Activated T-helper 1 cell treated with anti-CD3 and anti-CD28 coated beads, Interleukin-12 subunit alpha, Interleukin-12 subunit beta, Interleukin-2, Interleukin-4 antibody, amounts not matched to agents 30 ng/mL and 10 ng/mL and 1 ng/mL, durations not matched to agents 14 hours and 24 hours and 36 hours (primary cell): ENCODE data around the gene MNT. TPM values are rescaled to one million over a fixed set of nuclear protein-coding genes. Genes with fewer than 3 reads are reported as not detected.
A peak's percentile ranks its signal among the peaks of the same experiment; 100 is the strongest.

Experiments
- DNase-seq: peaks from one replicate; pipeline ENCODE4 v3.0.0; 2021; ENCODE audit warnings: low spot score
- H3K27ac Mint-ChIP-seq: one replicate; pipeline ENCODE4 v1.8.0; 2021; ENCODE audit warnings: mild to moderate bottlenecking, mixed read lengths
- H3K27me3 Mint-ChIP-seq: one replicate; pipeline ENCODE4 v1.8.0; 2022; ENCODE audit warnings: mild to moderate bottlenecking, moderate library complexity, mixed read lengths; ENCODE audit not compliant: insufficient read depth
- H3K36me3 Mint-ChIP-seq: one replicate; pipeline ENCODE4 v1.8.0; 2021; ENCODE audit warnings: low read depth, mixed read lengths
- H3K4me1 Mint-ChIP-seq: one replicate; pipeline ENCODE4 v1.8.0; 2021; ENCODE audit warnings: low read depth, mixed read lengths
- H3K4me3 Mint-ChIP-seq: one replicate; pipeline ENCODE4 v1.8.0; 2021; ENCODE audit warnings: mild to moderate bottlenecking, moderate library complexity, mixed read lengths
- H3K9me3 Mint-ChIP-seq: one replicate; pipeline ENCODE4 v1.8.0; 2021; ENCODE audit warnings: mixed read lengths
- intact Hi-C: fragments of 100-400 bp; cut with micrococcal nuclease; formaldehyde crosslinking; loops from one replicate; pipeline ENCODE4 v1.15.1; 2024
- total RNA-seq: library from RNA; stranded (reverse); gene quantifications from 2 replicates; pipeline ENCODE4 v1.2.3, GENCODE V29; 2022

MNT gene
- total RNA-seq, 1 donor from 2014 or later = 31.5 TPM

- Mint-ChIP-seq H3K9me3 (no peaks in the 10 kb centered on the region), H3K4me3 (peak overlapping the region; percentile 93), H3K4me1 (peaks cover 48% of the 10 kb centered on the region), H3K27ac (peak overlapping the region; percentile 95), H3K27me3 (no peaks in the 10 kb centered on the region), H3K36me3 (no peaks in the 10 kb centered on the region)
- intact Hi-C loops = no loop called here
- peak; percentile 58 for DNase-seq
These were observed 1.9 kb downstream of the MNT start for GRCh38 chr17:2398655-2399571.

- intact Hi-C loops = no loop called here
- peaks cover 44% of the 10 kb centered on the region for H3K4me1 Mint-ChIP-seq
- peak overlapping the region; percentile 73 for H3K27ac Mint-ChIP-seq
- H3K9me3 Mint-ChIP-seq = no peaks in the 10 kb centered on the region
- H3K36me3 Mint-ChIP-seq = no peaks in the 10 kb centered on the region
- peak overlapping the region; percentile 93 for H3K4me3 Mint-ChIP-seq
- no peaks in the 10 kb centered on the region for H3K27me3 Mint-ChIP-seq
- no peak for DNase-seq
These were observed 2.7 kb downstream of the MNT start for GRCh38 chr17:2398182-2398581.

- Mint-ChIP-seq H3K9me3 (no peaks in the 10 kb centered on the region), H3K27ac (peak overlapping the region; percentile 73), H3K36me3 (no peaks in the 10 kb centered on the region), H3K4me1 (peaks cover 38% of the 10 kb centered on the region), H3K4me3 (peak overlapping the region; percentile 67), H3K27me3 (no peaks in the 10 kb centered on the region)
- intact Hi-C loops = no loop called here
- no peak for DNase-seq
These were observed 3.4 kb downstream of the MNT start for GRCh38 chr17:2397247-2398171.

GRCh38 chr17:2396568-2397246 lies 4.2 kb downstream of the MNT start:
- H3K4me1 Mint-ChIP-seq = peaks cover 41% of the 10 kb centered on the region
- H3K27me3 Mint-ChIP-seq = no peaks in the 10 kb centered on the region
- H3K36me3 Mint-ChIP-seq = peaks cover 4% of the 10 kb centered on the region
- H3K27ac Mint-ChIP-seq = peak overlapping the region; percentile 77
- intact Hi-C loops = no loop called here
- DNase-seq = peak; percentile 65
- no peaks in the 10 kb centered on the region for H3K9me3 Mint-ChIP-seq
- peak overlapping the region; percentile 67 for H3K4me3 Mint-ChIP-seq

GRCh38 chr17:2396192-2396567 lies 4.7 kb downstream of the MNT start:
- peaks cover 41% of the 10 kb centered on the region for H3K4me1 Mint-ChIP-seq
- H3K27ac Mint-ChIP-seq = peak overlapping the region; percentile 77
- H3K27me3 Mint-ChIP-seq = no peaks in the 10 kb centered on the region
- DNase-seq = no peak
- intact Hi-C loops = no loop called here
- H3K4me3 Mint-ChIP-seq = peak overlapping the region; percentile 67
- H3K36me3 Mint-ChIP-seq = peaks cover 4% of the 10 kb centered on the region
- H3K9me3 Mint-ChIP-seq = no peaks in the 10 kb centered on the region

GRCh38 chr17:2395258-2396181 lies 5.3 kb downstream of the MNT start:
- Mint-ChIP-seq H3K4me1 (peaks cover 45% of the 10 kb centered on the region), H3K27me3 (no peaks in the 10 kb centered on the region), H3K9me3 (no peaks in the 10 kb centered on the region), H3K4me3 (peak overlapping the region; percentile 67), H3K36me3 (peaks cover 4% of the 10 kb centered on the region), H3K27ac (peak overlapping the region; percentile 77)
- intact Hi-C loops = no loop called here
- no peak for DNase-seq

- Mint-ChIP-seq H3K4me1 (peaks cover 47% of the 10 kb centered on the region), H3K4me3 (peak overlapping the region; percentile 65), H3K27me3 (no peaks in the 10 kb centered on the region), H3K27ac (no peak overlapping the region), H3K36me3 (peaks cover 7% of the 10 kb centered on the region), H3K9me3 (no peaks in the 10 kb centered on the region)
- intact Hi-C loops = loop anchor here (5.0 kb wide), 2 partner anchors 132 to 562 kb away; partner anchors contain the start of gene RPA1
- DNase-seq = no peak
These were observed 6.1 kb downstream of the MNT start for GRCh38 chr17:2394775-2395201.

- H3K36me3 Mint-ChIP-seq = peaks cover 7% of the 10 kb centered on the region
- H3K27ac Mint-ChIP-seq = peak overlapping the region; percentile 95
- no peak for DNase-seq
- intact Hi-C loops = loop anchor here (2.0 to 5.0 kb wide), 6 partner anchors 57 to 562 kb away; partner anchors contain the start of genes CLUH, HIC1, PAFAH1B1 and RPA1
- H3K9me3 Mint-ChIP-seq = no peaks in the 10 kb centered on the region
- no peaks in the 10 kb centered on the region for H3K27me3 Mint-ChIP-seq
- peak overlapping the region; percentile 84 for H3K4me3 Mint-ChIP-seq
- H3K4me1 Mint-ChIP-seq = peaks cover 47% of the 10 kb centered on the region
These were observed 6.7 kb downstream of the MNT start for GRCh38 chr17:2393954-2394749.

- intact Hi-C loops = loop anchor here (2.0 to 5.0 kb wide), 6 partner anchors 57 to 561 kb away; partner anchors contain the start of genes CLUH, HIC1, PAFAH1B1 and RPA1
These were observed 7.5 kb downstream of the MNT start for GRCh38 chr17:2393174-2393953.

GRCh38 chr17:2392252-2393173 lies 8.3 kb downstream of the MNT start:
- peaks cover 34% of the 10 kb centered on the region for H3K4me1 Mint-ChIP-seq
- peaks cover 9% of the 10 kb centered on the region for H3K36me3 Mint-ChIP-seq
- intact Hi-C loops = loop anchor here (1.0 to 5.0 kb wide), 8 partner anchors 9 to 560 kb away; partner anchors contain the start of genes CLUH, HIC1, MNT and PAFAH1B1

More at GRCh38 chr17:2393174-2393953, 7.5 kb downstream of the MNT start:
- Mint-ChIP-seq H3K27ac (peak overlapping the region; percentile 96), H3K36me3 (peaks cover 9% of the 10 kb centered on the region), H3K4me1 (peaks cover 42% of the 10 kb centered on the region), H3K9me3 (no peaks in the 10 kb centered on the region), H3K4me3 (peak overlapping the region; percentile 82), H3K27me3 (no peaks in the 10 kb centered on the region)
- peak; percentile 88 for DNase-seq

More at GRCh38 chr17:2392252-2393173, 8.3 kb downstream of the MNT start:
- peak overlapping the region; percentile 96 for H3K27ac Mint-ChIP-seq
- no peaks in the 10 kb centered on the region for H3K9me3 Mint-ChIP-seq
- H3K4me3 Mint-ChIP-seq = peak overlapping the region; percentile 88
- H3K27me3 Mint-ChIP-seq = no peaks in the 10 kb centered on the region
- peak; percentile 98 for DNase-seq
